Activated T-helper 2 cell treated with anti-CD3 and anti-CD28 coated beads, Interferon-gamma antibody, Interleukin-2, Interleukin-4, amounts not matched to agents 10 μg/mL and 5 μg/mL and 100 μg/mL, durations not matched to agents 14 hours and 24 hours and 36 hours (primary cell): Measurements from ENCODE around the gene NUP205. TPM values are rescaled to one million over a fixed set of nuclear protein-coding genes. Genes with fewer than 3 reads are reported as not detected.

ENCODE experiments used
- DNase-seq: peaks from one replicate; pipeline ENCODE4 v3.0.0; 2021; ENCODE audit warnings: low spot score
- H3K27ac Mint-ChIP-seq: one replicate; pipeline ENCODE4 v1.8.0; 2021; ENCODE audit warnings: mixed read lengths
- H3K27me3 Mint-ChIP-seq: one replicate; pipeline ENCODE4 v1.8.0; 2021; ENCODE audit warnings: low read depth, mixed read lengths
- H3K36me3 Mint-ChIP-seq: one replicate; pipeline ENCODE4 v1.8.0; 2021; ENCODE audit warnings: low read depth, mixed read lengths
- H3K4me1 Mint-ChIP-seq: one replicate; pipeline ENCODE4 v1.8.0; 2021; ENCODE audit warnings: low read depth, mixed read lengths
- H3K4me3 Mint-ChIP-seq: one replicate; pipeline ENCODE4 v1.8.0; 2021; ENCODE audit warnings: low read depth, mild to moderate bottlenecking, moderate library complexity, mixed read lengths
- H3K9me3 Mint-ChIP-seq: one replicate; pipeline ENCODE4 v1.8.0; 2021; ENCODE audit warnings: mixed read lengths
- intact Hi-C: fragments of 100-400 bp; cut with micrococcal nuclease; formaldehyde crosslinking; loops from one replicate; pipeline ENCODE4 v1.15.1; 2023
- total RNA-seq: library from RNA; stranded (reverse); gene quantifications from 2 replicates; pipeline ENCODE4 v1.2.3, GENCODE V29; 2022

Gene NUP205, protein sequence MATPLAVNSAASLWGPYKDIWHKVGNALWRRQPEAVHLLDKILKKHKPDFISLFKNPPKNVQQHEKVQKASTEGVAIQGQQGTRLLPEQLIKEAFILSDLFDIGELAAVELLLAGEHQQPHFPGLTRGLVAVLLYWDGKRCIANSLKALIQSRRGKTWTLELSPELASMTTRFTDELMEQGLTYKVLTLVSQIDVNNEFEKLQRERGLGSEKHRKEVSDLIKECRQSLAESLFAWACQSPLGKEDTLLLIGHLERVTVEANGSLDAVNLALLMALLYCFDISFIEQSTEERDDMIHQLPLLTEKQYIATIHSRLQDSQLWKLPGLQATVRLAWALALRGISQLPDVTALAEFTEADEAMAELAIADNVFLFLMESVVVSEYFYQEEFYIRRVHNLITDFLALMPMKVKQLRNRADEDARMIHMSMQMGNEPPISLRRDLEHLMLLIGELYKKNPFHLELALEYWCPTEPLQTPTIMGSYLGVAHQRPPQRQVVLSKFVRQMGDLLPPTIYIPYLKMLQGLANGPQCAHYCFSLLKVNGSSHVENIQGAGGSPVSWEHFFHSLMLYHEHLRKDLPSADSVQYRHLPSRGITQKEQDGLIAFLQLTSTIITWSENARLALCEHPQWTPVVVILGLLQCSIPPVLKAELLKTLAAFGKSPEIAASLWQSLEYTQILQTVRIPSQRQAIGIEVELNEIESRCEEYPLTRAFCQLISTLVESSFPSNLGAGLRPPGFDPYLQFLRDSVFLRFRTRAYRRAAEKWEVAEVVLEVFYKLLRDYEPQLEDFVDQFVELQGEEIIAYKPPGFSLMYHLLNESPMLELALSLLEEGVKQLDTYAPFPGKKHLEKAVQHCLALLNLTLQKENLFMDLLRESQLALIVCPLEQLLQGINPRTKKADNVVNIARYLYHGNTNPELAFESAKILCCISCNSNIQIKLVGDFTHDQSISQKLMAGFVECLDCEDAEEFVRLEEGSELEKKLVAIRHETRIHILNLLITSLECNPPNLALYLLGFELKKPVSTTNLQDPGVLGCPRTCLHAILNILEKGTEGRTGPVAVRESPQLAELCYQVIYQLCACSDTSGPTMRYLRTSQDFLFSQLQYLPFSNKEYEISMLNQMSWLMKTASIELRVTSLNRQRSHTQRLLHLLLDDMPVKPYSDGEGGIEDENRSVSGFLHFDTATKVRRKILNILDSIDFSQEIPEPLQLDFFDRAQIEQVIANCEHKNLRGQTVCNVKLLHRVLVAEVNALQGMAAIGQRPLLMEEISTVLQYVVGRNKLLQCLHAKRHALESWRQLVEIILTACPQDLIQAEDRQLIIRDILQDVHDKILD (N-terminal part only)
- 119 and 127 TPM in 2 replicates for total RNA-seq

DNA sequence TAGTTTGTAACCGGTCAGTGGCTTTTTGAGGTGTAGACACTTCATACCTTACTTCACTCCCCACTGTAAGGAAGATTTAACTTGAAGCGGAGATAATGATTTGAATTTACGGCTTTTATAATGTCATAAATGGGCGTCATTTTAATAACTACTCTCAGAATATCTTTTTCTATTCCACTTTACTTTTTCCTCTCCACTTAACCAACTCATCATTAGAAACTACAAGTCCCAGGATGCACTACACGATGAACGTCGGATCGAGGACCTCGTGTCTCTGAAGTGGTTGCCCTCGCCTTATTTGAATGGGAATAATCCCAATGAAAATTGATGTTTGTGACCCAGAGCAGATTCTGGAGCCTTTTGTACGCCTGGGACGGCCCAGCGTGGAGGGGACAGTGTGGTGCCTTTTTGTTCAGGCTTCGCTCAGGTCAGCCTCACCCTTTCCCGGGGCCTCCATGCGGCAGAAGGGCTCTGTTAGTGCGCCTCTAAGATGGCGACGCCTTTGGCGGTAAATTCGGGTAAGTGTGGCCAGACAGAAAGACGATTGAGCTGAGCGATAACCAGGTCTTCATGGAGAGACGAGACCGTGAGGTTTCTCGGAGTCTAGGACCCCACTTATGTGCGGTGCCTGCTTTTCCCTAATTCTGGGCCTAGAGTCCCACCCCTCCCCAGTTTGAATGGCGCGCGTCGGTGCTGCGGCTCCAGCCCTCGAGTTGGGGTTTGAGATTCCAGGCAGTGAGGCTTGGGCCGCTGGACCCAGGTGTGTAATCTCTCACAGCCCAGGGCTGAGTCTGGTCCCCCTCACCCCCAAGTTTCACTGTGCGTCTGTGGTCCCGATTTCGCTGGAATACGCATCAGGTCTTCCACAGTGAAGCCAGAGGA, at the start of gene NUP205:
Gene NUP205, plus strand, starts transcription at position 463 of the 882 bp plus-strand sequence. Its CDS starts 28 bp downstream, at position 491.
- H3K4me3 Mint-ChIP-seq = peak within 1 kb of the TSS; percentile 41
- peaks cover 17% of the 10 kb centered on the region for H3K4me1 Mint-ChIP-seq
- H3K36me3 Mint-ChIP-seq = peaks cover 15% of the 10 kb centered on the region
- DNase-seq = peak; percentile 76
- H3K9me3 Mint-ChIP-seq = no peaks in the 10 kb centered on the region
- intact Hi-C loops = loop anchor here (1.0 to 10.0 kb wide), 6 partner anchors 47 to 913 kb away; partner anchors contain the start of genes BPGM, CNOT4, CYREN and STMP1
- H3K27me3 Mint-ChIP-seq = peaks cover 1% of the 10 kb centered on the region
- peak within 1 kb of the TSS; percentile 30 for H3K27ac Mint-ChIP-seq

DNA sequence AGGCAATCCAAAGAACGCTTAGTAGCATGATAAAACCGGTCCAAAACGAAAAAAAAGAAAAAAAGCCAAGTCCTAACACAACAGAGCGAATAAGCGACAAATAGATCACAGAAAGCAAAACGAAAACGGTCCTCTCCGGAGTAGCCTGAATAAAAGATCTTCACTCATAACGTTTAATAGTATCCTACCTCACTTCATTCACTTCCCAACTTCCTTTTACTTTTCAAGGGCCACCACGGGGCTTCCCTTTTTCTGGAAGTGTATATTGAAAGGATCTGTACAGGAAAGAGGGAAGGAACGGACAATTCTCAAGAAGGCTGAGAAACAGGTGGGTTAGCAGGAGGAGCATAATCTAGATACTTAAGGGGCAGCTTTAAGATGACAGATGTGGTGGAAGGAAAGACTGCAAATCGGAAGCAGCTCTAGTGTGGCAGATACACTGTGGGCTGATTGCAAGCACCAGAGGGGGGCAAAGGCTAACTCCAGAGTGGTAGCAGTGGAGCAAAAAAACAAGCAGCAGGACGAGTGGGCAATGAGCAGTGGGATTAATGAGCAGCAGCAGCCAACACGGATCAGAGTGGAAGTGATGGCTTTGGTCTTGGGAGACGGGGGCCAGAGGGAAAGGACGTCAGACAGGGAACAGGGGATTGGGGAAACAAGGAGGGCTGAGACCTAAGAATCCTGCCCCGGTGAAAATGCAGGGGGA, 48.7 kb upstream of the NUP205 start:
- Mint-ChIP-seq H3K4me1 (peaks cover 12% of the 10 kb centered on the region), H3K27ac (no peak overlapping the region), H3K9me3 (no peaks in the 10 kb centered on the region), H3K27me3 (no peaks in the 10 kb centered on the region), H3K4me3 (no peak overlapping the region), H3K36me3 (peaks cover 7% of the 10 kb centered on the region)
- DNase-seq = peak; percentile 21
- intact Hi-C loops = loop anchor here (5.0 kb wide), 1 partner anchor 92 kb away; no protein-coding TSS in a partner anchor

DNA sequence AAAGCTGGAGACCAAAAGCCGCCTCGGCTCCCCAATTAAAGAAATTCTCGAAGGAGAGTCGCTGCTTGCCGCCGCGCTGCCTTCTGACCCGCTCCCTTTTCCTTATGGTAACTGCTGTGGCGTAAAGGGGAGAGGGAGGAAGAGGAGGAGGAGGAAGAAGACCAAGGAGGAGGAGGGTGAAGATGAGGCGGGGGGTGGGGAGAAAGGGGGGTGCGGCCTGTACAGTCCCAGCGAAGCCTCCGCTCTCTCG, 48.2 kb upstream of the NUP205 start:
- Mint-ChIP-seq H3K27me3 (no peaks in the 10 kb centered on the region), H3K36me3 (peaks cover 7% of the 10 kb centered on the region), H3K9me3 (no peaks in the 10 kb centered on the region), H3K4me3 (no peak overlapping the region), H3K27ac (no peak overlapping the region), H3K4me1 (peaks cover 12% of the 10 kb centered on the region)
- intact Hi-C loops = loop anchor here (5.0 kb wide), 1 partner anchor 92 kb away; no protein-coding TSS in a partner anchor
- DNase-seq = no peak

DNA sequence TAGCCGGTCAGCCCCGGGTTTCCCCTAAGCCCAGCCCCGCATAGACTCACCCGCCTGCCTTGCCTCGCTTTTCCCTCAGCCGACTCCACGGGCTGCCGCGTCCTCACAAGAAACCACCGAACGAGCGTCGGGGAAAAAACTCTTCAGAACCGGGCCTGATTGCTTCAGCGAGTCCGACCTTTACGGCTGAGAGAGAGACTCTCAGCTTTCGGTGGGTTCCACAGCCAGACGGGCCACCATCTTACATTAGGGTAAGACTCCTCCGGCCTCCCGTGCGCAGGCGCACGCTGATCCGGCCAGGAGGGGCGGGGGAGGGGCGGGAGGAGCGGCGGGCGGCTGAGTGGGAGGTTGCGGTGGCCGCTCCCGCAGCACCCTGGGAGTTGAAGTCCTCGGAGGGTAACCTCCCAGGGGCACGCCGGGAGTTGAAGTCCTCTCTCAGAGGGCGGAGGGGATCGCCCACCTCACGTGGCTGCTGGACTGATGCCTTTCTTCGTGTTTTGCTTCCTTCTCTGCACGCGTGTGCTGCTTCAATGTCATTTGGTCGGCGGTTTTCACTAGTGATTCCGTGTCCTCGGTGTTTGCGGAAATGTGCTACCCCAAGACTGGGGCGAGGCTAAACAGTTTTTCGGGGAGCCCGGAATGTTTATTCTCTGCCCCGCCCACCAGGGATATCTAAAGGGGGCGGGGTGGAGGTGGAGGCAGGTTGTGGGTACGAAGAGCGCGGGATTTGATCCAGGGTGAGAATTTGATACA, 47.7 kb upstream of the NUP205 start, which contains the start of gene CNOT4:
Gene CNOT4, minus strand, starts transcription at position 264 of the 753 bp plus-strand sequence. CDS start 71,771 bp downstream, outside the sequence.
- Mint-ChIP-seq H3K36me3 (peaks cover 5% of the 10 kb centered on the region), H3K4me3 (no peak within 1 kb of the TSS), H3K9me3 (no peaks in the 10 kb centered on the region), H3K4me1 (peaks cover 12% of the 10 kb centered on the region), H3K27me3 (no peaks in the 10 kb centered on the region), H3K27ac (no peak within 1 kb of the TSS)
- DNase-seq = peak; percentile 91
- intact Hi-C loops = loop anchor here (1.0 to 5.0 kb wide), 7 partner anchors 47 to 470 kb away; partner anchors contain the start of genes NUP205, STMP1, TMEM140 and WDR91

DNA sequence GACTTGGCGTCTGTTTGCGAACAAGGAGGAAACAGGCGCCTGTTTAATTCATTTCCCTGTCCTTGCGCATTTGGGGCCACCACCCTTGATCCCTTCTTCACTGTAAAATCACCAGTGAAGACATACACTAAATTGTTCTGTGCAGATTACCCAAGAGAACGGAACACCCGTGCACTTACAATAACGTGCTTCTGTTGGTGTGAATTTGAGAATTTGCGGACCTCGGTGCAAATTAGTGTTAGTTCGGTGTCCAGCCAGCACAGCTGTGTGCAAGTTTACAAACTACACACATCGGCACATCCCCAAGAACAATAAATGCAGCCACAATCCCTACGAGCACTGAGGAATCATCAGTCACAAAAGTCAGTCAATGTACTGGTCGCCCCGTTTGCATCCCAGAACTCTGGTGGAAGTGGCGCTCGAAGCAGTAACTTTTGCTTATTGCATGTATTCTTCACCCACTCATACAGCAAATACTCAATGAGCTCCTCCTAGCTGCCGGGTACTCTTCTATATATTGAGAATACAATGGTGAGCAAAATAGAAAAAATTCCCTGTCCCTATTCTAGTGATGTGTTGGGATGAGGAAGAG, 47.0 kb upstream of the NUP205 start:
- DNase-seq = peak; percentile 10

DNA sequence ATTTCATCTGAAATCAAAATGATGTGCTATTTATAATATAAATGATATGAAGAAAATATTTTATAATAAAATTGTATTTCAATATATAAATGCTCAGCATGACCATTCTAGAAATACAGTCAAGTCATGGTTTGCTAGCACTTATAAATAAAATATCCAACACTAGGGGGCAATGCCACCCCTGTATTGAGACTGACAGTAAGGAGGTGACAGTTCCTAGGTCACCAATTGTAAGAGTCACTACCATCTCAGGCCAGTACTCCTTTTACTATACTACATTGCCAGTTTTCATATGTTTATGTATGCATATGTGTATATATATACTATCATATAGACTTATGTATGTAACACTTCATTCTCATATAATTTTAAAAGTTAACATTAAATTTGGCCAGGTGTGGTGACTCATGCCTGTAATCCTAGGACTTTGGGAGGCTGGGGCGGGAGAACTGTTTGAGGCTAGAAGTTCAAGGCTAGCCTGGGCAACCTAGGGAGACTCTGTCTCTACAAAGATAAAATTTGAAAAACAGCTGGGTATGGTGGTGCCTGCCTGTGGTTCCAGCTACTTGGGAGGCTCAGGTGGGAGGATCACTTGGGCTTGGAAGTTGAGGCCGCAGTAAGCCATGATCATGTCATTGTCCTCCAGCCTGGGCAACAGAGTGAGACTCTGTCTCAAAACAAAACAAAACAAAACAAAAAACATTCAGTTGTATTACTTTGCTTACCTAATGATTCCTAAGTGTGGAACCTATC, 45.4 kb upstream of the NUP205 start:
- DNase-seq = no peak
- Mint-ChIP-seq H3K9me3 (no peaks in the 10 kb centered on the region), H3K27me3 (no peaks in the 10 kb centered on the region), H3K36me3 (no peaks in the 10 kb centered on the region), H3K27ac (no peak overlapping the region), H3K4me1 (peaks cover 7% of the 10 kb centered on the region), H3K4me3 (no peak overlapping the region)
- intact Hi-C loops = loop anchor here (1.0 to 5.0 kb wide), 2 partner anchors 133 to 365 kb away; partner anchors contain the start of gene TMEM140

More for the DNA sequence above, 47.0 kb upstream of the NUP205 start:
- intact Hi-C loops = loop anchor here (1.0 to 5.0 kb wide), 6 partner anchors 47 to 470 kb away; partner anchors contain the start of genes NUP205, STMP1, TMEM140 and WDR91
- Mint-ChIP-seq H3K4me3 (no peak overlapping the region), H3K36me3 (peaks cover 4% of the 10 kb centered on the region), H3K27ac (no peak overlapping the region), H3K27me3 (no peaks in the 10 kb centered on the region), H3K9me3 (no peaks in the 10 kb centered on the region), H3K4me1 (peaks cover 11% of the 10 kb centered on the region)

DNA sequence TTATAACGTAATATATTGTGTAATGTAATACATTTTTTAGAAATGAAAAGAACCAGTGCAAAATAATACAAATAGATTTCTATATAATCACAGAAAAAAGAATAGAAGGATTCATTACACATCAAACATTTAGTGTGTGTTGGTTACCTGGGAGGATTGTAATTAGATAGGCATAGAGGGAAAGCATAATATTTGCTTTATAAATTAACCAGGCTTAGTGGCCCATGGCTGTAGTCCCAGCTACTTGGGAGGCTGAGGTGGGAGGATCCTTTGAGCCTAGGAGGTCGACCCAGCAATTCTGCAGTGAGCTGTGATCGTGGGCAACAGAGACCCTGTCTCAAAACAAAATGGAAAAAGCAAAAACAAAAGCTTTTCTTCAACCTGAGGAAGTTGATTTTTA, 42.9 kb upstream of the NUP205 start:
- Mint-ChIP-seq H3K36me3 (no peaks in the 10 kb centered on the region), H3K9me3 (no peaks in the 10 kb centered on the region), H3K4me3 (no peak overlapping the region), H3K27me3 (peaks cover 2% of the 10 kb centered on the region), H3K4me1 (no peaks in the 10 kb centered on the region), H3K27ac (no peak overlapping the region)
- intact Hi-C loops = loop anchor here (5.0 kb wide), 1 partner anchor 368 kb away; the partner anchor contains the start of gene TMEM140
- no peak for DNase-seq

DNA sequence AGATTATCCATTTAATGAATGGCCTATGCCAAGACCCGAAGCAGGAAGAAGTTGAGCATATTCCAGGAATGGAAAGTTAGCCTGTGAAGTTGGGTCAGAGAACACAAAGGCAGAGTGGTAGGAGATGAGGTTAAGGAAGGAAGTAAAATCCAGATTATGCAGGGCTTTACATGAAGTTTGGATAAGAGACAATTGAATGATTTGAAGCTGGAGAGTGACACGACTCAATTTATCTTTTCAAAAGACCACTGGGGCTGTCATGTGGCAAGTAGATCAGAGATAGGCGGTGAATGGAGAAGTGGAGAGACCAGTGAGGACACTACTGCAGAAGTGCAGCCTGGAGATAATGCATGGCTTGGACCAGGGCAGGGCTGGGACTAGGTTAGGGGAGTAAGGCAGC, 40.7 kb upstream of the NUP205 start:
- Mint-ChIP-seq H3K9me3 (no peaks in the 10 kb centered on the region), H3K36me3 (no peaks in the 10 kb centered on the region), H3K27me3 (peaks cover 2% of the 10 kb centered on the region), H3K4me3 (no peak overlapping the region), H3K4me1 (no peaks in the 10 kb centered on the region), H3K27ac (no peak overlapping the region)
- intact Hi-C loops = no loop called here
- DNase-seq = no peak

DNA sequence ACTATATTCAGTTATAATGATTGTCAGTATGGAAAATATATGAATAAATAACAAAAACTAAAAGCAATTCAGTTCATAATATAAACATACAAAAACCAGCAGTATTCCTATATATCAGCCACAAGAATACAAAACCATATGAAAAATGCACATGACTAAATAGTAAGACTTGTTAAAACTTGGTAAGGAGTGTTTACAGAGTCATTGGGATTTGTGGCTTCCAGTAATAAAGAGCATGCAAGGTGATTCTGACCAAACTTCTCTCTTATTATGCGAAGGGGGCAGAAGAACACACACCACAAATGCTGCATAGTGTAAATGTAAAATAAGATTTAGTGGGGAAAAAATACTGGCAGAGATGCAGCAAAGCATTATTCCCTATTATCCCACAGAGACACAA, 39.0 kb upstream of the NUP205 start:
- Mint-ChIP-seq H3K4me3 (no peak overlapping the region), H3K27ac (no peak overlapping the region), H3K27me3 (peaks cover 2% of the 10 kb centered on the region), H3K36me3 (no peaks in the 10 kb centered on the region), H3K9me3 (no peaks in the 10 kb centered on the region), H3K4me1 (no peaks in the 10 kb centered on the region)
- intact Hi-C loops = no loop called here
- DNase-seq = no peak

DNA sequence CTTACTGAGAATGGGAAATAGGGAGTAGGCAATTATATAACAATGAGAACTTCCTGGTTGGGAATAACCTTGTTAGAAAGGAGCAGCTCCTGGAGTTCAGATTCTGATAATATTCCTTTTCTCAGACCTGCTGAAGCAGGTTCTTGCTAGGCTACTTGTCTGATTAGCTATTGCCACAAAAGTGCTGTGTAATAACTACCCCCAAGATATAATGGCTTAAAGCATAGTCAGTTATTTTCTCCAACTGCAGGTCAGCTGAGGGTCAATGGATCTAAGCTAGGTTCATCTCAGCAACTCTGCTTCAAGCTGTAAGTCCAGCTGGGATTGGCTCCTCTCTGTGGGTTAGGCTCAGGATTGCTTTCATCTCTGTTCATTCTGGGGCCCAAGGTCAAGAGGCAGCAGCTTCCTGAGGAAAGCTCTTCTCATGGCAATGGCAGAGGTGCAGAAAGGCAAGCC, 38.5 kb upstream of the NUP205 start:
- Mint-ChIP-seq H3K27ac (no peak overlapping the region), H3K4me3 (no peak overlapping the region), H3K4me1 (no peaks in the 10 kb centered on the region), H3K27me3 (peaks cover 2% of the 10 kb centered on the region), H3K36me3 (no peaks in the 10 kb centered on the region), H3K9me3 (no peaks in the 10 kb centered on the region)
- intact Hi-C loops = no loop called here
- no peak for DNase-seq
